ENCODE results near the gene NDUFA11.

Gene NDUFA11

DNA sequence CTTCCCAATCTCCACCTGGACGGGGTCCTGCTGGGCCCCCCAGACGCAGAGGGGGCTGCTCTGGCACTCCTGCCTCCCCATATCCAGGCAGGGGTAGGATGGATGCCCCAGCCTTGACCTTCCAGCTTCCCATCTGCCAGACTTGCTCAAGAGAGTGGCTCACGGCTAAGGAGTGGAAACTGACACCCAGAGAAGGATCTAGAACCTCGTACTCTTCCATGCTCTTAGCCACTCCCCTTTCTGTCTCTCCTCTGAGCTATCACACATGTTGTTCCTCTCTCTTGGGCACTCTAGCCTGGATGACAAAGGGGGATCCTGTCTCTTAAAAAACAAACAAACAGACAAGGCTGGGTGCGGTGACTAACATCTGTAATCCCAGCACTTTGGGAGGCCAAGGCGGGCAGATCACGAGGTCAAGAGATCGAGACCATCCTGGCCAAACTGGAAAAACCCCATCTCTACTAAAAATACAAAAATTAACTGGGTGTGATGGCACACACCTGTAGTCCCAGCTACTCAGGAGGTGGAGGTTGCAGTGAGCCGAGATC lies 21.1 kb downstream of the NDUFA11 start:
- no peaks in the 10 kb centered on the region for H3K4me1 ChIP-seq (ENCODE audit: insufficient read depth, low read length, poor library complexity, severe bottlenecking)
- no peaks in the 10 kb centered on the region for H3K79me2 ChIP-seq (ENCODE audit: insufficient read depth, low read length)
- no peaks in the 10 kb centered on the region for H3K9me2 ChIP-seq (replicated peaks; ENCODE audit: low read depth, low read length)
- no peak overlapping the region for H2AFZ ChIP-seq (ENCODE audit: low read length)
- H3K4me2 ChIP-seq (ENCODE audit: low read depth, low read length, poor library complexity, severe bottlenecking): no peak overlapping the region
- no peaks in the 10 kb centered on the region for H3F3A ChIP-seq (ENCODE audit: low read depth)
- TF ChIP-seq EZH2phosphoT487 (IDR thresholded peaks at IDR 0.05; ENCODE audit: borderline replicate concordance): no peak
- TF ChIP-seq, protein P1, sequence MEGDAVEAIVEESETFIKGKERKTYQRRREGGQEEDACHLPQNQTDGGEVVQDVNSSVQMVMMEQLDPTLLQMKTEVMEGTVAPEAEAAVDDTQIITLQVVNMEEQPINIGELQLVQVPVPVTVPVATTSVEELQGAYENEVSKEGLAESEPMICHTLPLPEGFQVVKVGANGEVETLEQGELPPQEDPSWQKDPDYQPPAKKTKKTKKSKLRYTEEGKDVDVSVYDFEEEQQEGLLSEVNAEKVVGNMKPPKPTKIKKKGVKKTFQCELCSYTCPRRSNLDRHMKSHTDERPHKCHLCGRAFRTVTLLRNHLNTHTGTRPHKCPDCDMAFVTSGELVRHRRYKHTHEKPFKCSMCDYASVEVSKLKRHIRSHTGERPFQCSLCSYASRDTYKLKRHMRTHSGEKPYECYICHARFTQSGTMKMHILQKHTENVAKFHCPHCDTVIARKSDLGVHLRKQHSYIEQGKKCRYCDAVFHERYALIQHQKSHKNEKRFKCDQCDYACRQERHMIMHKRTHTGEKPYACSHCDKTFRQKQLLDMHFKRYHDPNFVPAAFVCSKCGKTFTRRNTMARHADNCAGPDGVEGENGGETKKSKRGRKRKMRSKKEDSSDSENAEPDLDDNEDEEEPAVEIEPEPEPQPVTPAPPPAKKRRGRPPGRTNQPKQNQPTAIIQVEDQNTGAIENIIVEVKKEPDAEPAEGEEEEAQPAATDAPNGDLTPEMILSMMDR (conservative IDR thresholded peaks at IDR 0.05; ENCODE audit: low read length): no peak
- no peaks in the 10 kb centered on the region for H3K27me3 ChIP-seq (ENCODE audit: insufficient read depth, low read length, poor library complexity, severe bottlenecking)
- no peak overlapping the region for H3K9ac ChIP-seq (ENCODE audit: low read depth, low read length, poor library complexity, severe bottlenecking)
- H3K4me3 ChIP-seq (ENCODE audit: low read length, poor library complexity, severe bottlenecking): no peak overlapping the region
- H4K20me1 ChIP-seq (ENCODE audit: insufficient read depth, low read length, poor library complexity, severe bottlenecking): no peaks in the 10 kb centered on the region
- no peaks in the 10 kb centered on the region for H3K36me3 ChIP-seq (ENCODE audit: insufficient read depth, low read length)
- H3K9me3 ChIP-seq (ENCODE audit: insufficient read depth, low read depth, low read length): no peaks in the 10 kb centered on the region

DNA sequence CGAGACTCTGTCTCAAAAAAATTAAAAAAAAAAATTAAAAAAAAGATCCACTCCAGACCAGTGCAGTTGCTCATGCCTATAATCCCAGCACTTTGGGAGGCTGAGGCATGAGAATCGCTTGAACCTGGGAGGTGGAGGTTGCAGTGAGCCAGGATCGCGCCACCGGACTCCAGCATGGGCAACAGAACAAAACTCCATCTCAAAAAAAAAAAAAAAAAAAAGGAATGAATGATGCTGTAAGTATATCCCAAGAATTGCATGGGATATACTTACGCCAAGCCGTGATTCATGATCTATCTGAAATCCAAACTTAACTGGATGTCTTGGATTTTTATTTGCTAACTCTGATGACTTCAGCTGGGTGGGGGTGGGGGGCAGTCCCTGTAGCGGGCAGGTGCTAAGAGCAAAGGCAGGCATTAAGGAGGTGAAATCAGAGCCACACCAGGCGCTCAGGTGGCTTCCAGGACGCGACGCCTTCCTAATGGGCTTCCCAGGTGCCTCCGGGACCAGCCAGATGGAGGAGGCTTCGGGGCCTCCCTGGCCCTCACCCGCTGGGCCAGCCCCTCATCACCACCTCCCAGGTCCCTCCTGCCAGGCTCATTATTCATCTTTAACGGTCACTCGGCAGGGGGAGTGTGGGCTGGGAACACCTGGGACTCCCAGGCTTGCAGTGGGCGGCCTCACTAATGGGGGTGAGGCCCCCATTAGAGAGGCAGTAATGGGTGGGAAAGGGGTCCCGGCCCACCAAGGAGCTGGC lies 21.9 kb downstream of the NDUFA11 start:
- H3K9me2 ChIP-seq (replicated peaks; ENCODE audit: low read depth, low read length): no peaks in the 10 kb centered on the region
- no peaks in the 10 kb centered on the region for H3F3A ChIP-seq (ENCODE audit: low read depth)
- H3K27me3 ChIP-seq (ENCODE audit: insufficient read depth, low read length, poor library complexity, severe bottlenecking): no peaks in the 10 kb centered on the region
- no peaks in the 10 kb centered on the region for H3K79me2 ChIP-seq (ENCODE audit: insufficient read depth, low read length)
- no peak overlapping the region for H3K4me2 ChIP-seq (ENCODE audit: low read depth, low read length, poor library complexity, severe bottlenecking)
- no peak for TF ChIP-seq EZH2phosphoT487 (IDR thresholded peaks at IDR 0.05; ENCODE audit: borderline replicate concordance)
- TF ChIP-seq, protein P1 (conservative IDR thresholded peaks at IDR 0.05; ENCODE audit: low read length): no peak
- H3K4me3 ChIP-seq (ENCODE audit: low read length, poor library complexity, severe bottlenecking): no peak overlapping the region
- H3K36me3 ChIP-seq (ENCODE audit: insufficient read depth, low read length): no peaks in the 10 kb centered on the region
- no peaks in the 10 kb centered on the region for H3K9me3 ChIP-seq (ENCODE audit: insufficient read depth, low read depth, low read length)
- no peaks in the 10 kb centered on the region for H4K20me1 ChIP-seq (ENCODE audit: insufficient read depth, low read length, poor library complexity, severe bottlenecking)
- H2AFZ ChIP-seq (ENCODE audit: low read length): no peak overlapping the region
- no peaks in the 10 kb centered on the region for H3K4me1 ChIP-seq (ENCODE audit: insufficient read depth, low read length, poor library complexity, severe bottlenecking)
- no peak overlapping the region for H3K9ac ChIP-seq (ENCODE audit: low read depth, low read length, poor library complexity, severe bottlenecking)

DNA sequence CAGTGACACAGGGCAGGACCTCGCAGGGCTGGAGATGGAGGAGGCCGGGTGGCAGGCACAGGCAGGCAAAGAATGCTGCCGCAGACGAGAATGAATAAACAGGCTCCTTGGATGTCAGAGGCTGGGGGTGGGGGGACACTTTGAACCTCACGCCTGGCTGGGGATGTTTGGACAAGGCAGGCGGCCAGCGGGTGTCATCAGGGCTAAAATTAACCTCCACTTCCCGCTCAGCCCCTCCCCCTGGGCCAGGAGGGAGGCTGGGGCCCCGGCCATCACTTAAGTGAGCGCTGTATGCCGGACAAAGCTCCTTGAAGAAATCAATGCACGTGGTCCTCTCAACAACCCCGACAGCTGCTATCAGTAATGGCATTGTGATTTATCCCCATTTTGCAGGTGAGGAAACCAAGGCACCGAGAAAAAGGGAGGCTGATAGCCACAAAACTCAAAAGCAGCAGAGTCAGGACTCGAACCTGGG lies 22.9 kb downstream of the NDUFA11 start:
- Histone ChIP-seq H3K79me2 (ENCODE audit: insufficient read depth, low read length) (no peaks in the 10 kb centered on the region), H4K20me1 (ENCODE audit: insufficient read depth, low read length, poor library complexity, severe bottlenecking) (no peaks in the 10 kb centered on the region), H3K4me1 (ENCODE audit: insufficient read depth, low read length, poor library complexity, severe bottlenecking) (no peaks in the 10 kb centered on the region), H2AFZ (ENCODE audit: low read length) (no peak overlapping the region), H3K9me3 (ENCODE audit: insufficient read depth, low read depth, low read length) (no peaks in the 10 kb centered on the region), H3K9me2 (replicated peaks; ENCODE audit: low read depth, low read length) (no peaks in the 10 kb centered on the region), H3K27me3 (ENCODE audit: insufficient read depth, low read length, poor library complexity, severe bottlenecking) (no peaks in the 10 kb centered on the region), H3F3A (ENCODE audit: low read depth) (no peaks in the 10 kb centered on the region), H3K36me3 (ENCODE audit: insufficient read depth, low read length) (no peaks in the 10 kb centered on the region), H3K4me2 (ENCODE audit: low read depth, low read length, poor library complexity, severe bottlenecking) (no peak overlapping the region), H3K4me3 (ENCODE audit: low read length, poor library complexity, severe bottlenecking) (no peak overlapping the region), H3K9ac (ENCODE audit: low read depth, low read length, poor library complexity, severe bottlenecking) (no peak overlapping the region)
- TF ChIP-seq, protein P1 (conservative IDR thresholded peaks at IDR 0.05; ENCODE audit: low read length): no peak
- no peak for TF ChIP-seq EZH2phosphoT487 (IDR thresholded peaks at IDR 0.05; ENCODE audit: borderline replicate concordance)

All from Loucy (cell line).